Rectal smooth muscle tissue (tissue), 1 donor: ENCODE data around the gene RTF2.

Experiments
- H3K27ac ChIP-seq: one replicate; pipeline ENCODE4 v1.7.0; 2013; ENCODE audit warnings: low read depth, low read length, inconsistent platforms
- H3K27me3 ChIP-seq: one replicate; pipeline ENCODE4 v1.7.0; 2013; ENCODE audit warnings: low read length; ENCODE audit not compliant: control insufficient read depth, insufficient read depth
- H3K36me3 ChIP-seq: one replicate; pipeline ENCODE4 v1.7.0; 2013; ENCODE audit warnings: low read length; ENCODE audit not compliant: control insufficient read depth, insufficient read depth
- H3K4me1 ChIP-seq: one replicate; pipeline ENCODE4 v1.7.0; 2013; ENCODE audit warnings: low read length; ENCODE audit not compliant: control insufficient read depth, insufficient read depth
- H3K4me3 ChIP-seq: one replicate; pipeline ENCODE4 v1.7.0; 2013; ENCODE audit warnings: low read length
- H3K9ac ChIP-seq: one replicate; pipeline ENCODE4 v1.7.0; 2013; ENCODE audit warnings: low read length

RTF2 gene, protein sequence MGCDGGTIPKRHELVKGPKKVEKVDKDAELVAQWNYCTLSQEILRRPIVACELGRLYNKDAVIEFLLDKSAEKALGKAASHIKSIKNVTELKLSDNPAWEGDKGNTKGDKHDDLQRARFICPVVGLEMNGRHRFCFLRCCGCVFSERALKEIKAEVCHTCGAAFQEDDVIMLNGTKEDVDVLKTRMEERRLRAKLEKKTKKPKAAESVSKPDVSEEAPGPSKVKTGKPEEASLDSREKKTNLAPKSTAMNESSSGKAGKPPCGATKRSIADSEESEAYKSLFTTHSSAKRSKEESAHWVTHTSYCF

DNA sequence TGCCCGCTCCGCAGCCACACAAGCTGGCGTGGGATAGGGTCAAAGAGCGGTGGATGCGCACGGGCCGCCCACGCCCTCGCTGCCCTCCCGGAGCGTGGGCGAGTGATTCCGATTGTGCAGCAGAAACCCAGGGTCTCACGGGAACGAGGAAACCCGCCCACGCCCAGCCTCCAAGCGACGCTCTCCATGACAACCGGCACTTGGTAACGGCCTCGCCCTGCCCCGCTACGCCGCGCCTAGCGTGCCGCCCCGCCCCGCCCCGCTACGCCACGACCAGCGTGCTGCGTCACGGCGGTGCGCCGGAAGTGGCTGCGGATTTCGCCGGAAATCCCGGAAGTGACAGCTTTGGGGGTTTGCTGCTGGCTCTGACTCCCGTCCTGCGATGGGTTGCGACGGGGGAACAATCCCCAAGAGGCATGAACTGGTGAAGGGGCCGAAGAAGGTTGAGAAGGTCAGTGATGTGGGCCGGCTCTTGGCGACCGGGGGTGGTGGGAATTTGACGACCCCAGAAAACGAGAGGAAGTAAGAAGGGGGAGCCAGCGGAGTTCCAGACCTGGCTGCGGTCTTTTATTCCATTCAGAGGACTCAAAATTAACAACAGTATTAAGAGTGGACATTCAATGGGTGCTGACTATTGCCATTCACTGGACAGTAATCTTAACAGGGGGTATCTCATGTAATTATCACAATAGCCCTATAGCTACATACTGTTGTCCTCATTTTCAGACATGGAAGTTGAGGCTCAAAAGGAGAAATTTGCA is at the start of gene RTF2:
Gene RTF2, plus strand, starts transcription at position 312 of the 761 bp plus-strand sequence. Its CDS starts 71 bp downstream, at position 383.
- no peaks in the 10 kb centered on the region for H3K36me3 ChIP-seq
- peaks cover 9% of the 10 kb centered on the region for H3K4me1 ChIP-seq
- H3K27ac ChIP-seq = peak within 1 kb of the TSS; percentile 80
- no peaks in the 10 kb centered on the region for H3K27me3 ChIP-seq
- H3K4me3 ChIP-seq = peak within 1 kb of the TSS; percentile 88
- H3K9ac ChIP-seq = peak within 1 kb of the TSS; percentile 61

DNA sequence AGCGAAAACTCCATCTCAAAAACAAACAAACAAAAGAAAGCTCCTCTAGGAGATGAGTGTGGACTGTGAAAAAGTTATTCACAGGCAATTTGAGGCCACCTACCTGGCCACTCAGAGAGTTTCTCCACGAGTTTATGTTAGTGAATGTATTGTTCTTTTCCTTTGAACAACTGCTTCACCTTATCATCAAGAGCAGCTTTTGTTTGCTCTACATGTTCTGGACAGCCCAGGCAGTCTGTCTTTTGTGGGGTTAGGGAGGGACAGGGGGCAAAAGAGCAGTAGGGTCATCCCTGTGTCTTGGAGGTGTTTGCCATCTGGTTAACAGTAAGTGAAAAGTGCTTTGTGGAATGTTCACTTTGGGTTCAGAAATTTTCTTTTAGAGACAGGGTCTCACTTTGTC is 48.4 kb upstream of the RTF2 start:
- Histone ChIP-seq H3K4me1 (no peaks in the 10 kb centered on the region), H3K27me3 (no peaks in the 10 kb centered on the region), H3K36me3 (peaks cover 2% of the 10 kb centered on the region), H3K4me3 (no peak overlapping the region), H3K27ac (no peak overlapping the region), H3K9ac (no peak overlapping the region)

DNA sequence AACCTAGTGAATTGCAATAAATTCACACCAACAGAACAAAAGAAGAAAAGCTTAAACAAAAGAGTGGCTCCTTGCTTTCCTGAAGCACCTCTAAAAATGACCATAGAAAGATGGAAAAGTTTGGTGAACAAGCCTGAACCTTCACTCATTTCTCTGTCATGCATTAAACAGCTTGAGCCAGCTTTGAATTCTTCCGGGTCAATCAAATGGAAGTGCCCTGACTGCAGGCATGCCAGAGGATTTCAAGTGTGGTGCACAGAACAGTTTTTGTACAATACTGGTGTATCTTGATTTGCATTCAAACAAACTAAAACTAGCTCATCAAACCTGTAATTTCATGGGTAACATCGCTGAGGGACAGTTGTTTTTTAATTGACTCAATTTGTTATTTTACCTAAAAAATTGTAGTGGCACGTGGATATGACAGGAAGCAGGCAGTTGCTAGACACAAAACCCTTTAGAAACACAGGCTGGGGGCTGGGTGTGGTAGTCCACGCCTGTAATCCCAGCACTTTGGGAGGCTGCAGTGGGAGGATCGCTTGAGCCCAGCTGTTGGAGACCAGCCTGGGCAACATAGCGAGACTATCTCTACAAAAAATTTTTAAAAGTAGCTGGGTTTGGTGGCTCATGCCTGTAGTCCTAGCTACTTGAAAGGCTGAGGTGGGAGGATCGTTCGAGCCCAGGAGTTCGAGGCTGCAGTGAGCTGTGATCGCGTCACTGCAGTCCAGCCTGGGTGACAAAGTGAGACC is 47.3 kb upstream of the RTF2 start:
- Histone ChIP-seq H3K27ac (no peak overlapping the region), H3K9ac (no peak overlapping the region), H3K36me3 (no peaks in the 10 kb centered on the region), H3K4me3 (no peak overlapping the region), H3K4me1 (no peaks in the 10 kb centered on the region), H3K27me3 (no peaks in the 10 kb centered on the region)

DNA sequence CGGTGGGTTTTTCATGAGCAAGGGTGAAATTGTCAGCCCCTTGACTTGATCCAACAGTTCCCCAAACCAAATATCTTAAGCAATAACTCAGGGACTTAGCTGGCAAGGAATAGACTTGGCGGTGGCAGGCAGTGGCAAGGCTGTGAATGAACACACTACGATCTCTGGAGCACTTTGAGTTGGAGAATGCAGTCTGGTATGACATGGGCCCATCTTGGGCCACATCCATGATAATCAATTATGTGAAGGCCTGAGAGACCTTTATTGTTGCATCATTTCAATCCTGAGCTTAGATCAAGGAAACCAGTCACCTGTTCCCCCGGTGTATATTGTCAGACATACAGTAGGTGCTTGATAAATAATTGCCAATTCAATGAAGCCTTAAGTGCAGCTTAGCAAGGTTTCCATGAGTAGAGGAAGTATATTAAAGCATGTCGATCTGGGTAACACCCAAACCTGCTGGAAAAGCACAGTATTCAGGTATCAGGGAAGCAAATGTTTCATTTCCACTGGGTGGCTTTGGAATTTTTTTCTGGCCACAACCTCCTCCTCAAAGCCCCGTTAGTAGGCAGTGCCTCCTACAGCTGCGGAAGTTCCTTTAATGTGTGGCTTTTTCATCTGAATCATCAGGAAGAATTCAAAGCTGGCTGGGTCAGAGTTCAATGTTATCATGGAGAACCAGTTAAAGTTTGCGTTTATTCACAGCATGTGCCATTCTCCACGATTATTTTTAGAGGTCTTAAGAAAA is 46.2 kb upstream of the RTF2 start:
- no peak overlapping the region for H3K9ac ChIP-seq
- H3K27ac ChIP-seq = no peak overlapping the region
- H3K27me3 ChIP-seq = no peaks in the 10 kb centered on the region
- no peaks in the 10 kb centered on the region for H3K4me1 ChIP-seq
- no peaks in the 10 kb centered on the region for H3K36me3 ChIP-seq
- no peak overlapping the region for H3K4me3 ChIP-seq

DNA sequence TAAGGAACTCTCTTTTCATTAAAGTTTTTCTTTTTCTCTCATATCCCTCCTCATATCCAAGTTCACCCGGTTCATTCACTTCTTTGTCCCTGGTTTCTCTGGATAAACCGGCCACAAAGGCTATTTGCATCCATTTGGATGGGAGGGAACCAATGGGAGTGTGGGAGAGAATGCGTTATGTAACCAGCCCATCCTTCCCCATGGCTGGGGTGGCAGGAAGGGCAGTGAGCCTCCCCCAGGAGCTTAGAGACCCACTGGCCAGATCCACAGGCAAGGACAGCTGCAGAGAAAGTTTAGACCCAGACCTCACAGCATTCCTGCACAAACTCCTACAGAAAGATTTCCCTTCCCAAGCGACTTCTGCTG is 45.6 kb upstream of the RTF2 start:
- Histone ChIP-seq H3K27me3 (no peaks in the 10 kb centered on the region), H3K4me3 (no peak overlapping the region), H3K27ac (no peak overlapping the region), H3K9ac (no peak overlapping the region), H3K36me3 (no peaks in the 10 kb centered on the region), H3K4me1 (no peaks in the 10 kb centered on the region)

DNA sequence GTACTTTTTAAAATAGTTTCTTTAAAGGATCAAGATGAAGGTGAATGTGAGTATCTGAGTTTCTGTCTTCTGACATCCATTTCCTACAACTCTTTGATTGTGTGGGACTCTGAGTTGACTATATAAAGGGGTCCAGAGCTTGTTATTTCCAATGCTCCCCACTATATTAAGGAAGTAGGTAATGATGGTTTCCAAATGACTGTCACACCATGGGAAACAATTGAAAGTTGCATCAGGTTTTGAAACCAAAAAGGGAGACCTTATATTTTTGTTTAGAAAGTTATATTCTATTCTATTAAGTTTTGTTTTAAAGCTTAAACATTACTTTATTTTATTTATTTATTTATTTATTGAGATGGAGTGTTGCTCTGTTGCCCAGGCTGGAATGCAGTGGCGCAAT is 45.2 kb upstream of the RTF2 start:
- H3K9ac ChIP-seq = no peak overlapping the region
- no peaks in the 10 kb centered on the region for H3K36me3 ChIP-seq
- H3K4me1 ChIP-seq = no peaks in the 10 kb centered on the region
- no peak overlapping the region for H3K27ac ChIP-seq
- H3K4me3 ChIP-seq = no peak overlapping the region
- H3K27me3 ChIP-seq = no peaks in the 10 kb centered on the region

DNA sequence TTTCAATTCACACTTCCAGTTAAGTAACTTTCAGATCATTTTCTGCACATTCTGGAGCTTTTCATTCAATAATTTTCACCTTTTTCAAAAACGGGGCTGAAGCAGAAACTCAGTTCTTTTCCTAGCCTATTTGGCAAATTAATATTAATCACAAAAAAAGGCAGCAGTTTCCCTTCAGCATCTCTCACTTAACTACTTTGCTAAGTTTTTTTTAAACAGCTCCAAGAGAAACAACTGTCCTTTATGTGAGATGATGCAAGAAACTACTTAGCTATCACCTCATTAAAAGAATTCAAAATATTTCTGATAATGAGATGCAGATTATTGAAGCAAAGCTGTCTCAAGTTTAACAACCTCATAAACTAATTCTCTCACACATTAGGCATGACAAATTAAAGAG is 44.5 kb upstream of the RTF2 start:
- no peak overlapping the region for H3K27ac ChIP-seq
- H3K4me3 ChIP-seq = no peak overlapping the region
- no peaks in the 10 kb centered on the region for H3K36me3 ChIP-seq
- no peak overlapping the region for H3K9ac ChIP-seq
- no peaks in the 10 kb centered on the region for H3K4me1 ChIP-seq
- H3K27me3 ChIP-seq = no peaks in the 10 kb centered on the region

DNA sequence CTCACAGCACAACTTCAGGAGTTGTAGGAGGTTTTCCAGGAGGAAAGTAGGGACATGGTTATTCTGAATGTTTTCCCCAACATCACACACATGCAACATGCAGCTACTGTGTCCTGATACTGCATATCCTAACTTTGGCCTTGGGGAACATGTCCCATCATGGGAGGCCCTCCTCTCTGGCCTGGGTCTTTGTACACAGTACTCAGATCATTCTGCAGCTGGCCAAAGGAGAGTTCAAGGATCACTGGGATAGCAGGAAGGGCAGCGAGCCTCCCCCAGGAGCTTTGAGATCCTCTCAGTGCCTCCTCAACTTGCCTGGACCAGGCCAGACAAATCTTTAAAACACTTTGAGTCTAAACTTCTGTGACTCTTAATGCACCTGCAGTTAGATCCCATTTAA is 43.5 kb upstream of the RTF2 start:
- H3K4me3 ChIP-seq = no peak overlapping the region
- H3K27me3 ChIP-seq = no peaks in the 10 kb centered on the region
- H3K27ac ChIP-seq = no peak overlapping the region
- H3K4me1 ChIP-seq = no peaks in the 10 kb centered on the region
- H3K9ac ChIP-seq = no peak overlapping the region
- no peaks in the 10 kb centered on the region for H3K36me3 ChIP-seq

DNA sequence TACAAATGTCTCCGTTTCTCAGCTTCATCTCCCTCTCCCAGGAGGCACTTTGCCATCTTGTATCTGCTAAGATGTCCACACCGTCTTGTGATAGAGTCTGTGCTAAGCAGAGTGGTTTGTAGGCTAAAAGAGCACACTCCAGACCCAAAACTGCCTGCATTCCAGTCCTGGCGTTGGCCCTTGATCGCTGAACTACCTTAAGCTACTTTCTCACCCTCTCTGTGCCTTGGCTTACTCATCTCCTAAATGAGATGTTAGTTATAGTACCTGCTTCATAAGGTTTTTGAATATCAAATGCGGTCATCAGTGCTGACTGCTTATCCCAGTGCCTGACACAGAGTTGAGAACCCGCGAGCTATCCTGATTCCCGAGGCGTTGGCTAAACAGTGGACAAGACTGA is 42.4 kb upstream of the RTF2 start:
- Histone ChIP-seq H3K27ac (no peak overlapping the region), H3K4me3 (no peak overlapping the region), H3K9ac (no peak overlapping the region), H3K27me3 (no peaks in the 10 kb centered on the region), H3K4me1 (no peaks in the 10 kb centered on the region), H3K36me3 (no peaks in the 10 kb centered on the region)

DNA sequence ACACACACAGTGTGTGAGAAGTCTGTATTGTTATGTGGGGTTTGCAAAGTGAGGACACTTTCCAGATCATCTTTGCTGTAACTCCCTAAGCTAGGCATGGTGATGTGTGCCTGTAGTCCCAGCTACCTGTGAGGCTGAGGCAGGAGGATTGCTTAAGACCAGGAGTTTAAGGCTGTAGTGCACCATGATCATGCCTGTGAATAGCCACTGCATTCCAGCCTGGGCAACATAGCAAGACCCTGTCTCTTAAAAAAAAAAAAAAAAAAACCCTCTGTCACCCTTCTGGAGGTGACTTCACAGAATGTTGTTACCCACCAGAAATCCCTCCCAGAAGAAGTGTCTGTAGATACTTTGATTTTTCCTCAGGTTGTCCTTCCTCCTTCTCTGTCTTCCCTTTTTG is 41.5 kb upstream of the RTF2 start:
- no peak overlapping the region for H3K27ac ChIP-seq
- H3K4me1 ChIP-seq = no peaks in the 10 kb centered on the region
- no peaks in the 10 kb centered on the region for H3K27me3 ChIP-seq
- no peak overlapping the region for H3K4me3 ChIP-seq
- H3K9ac ChIP-seq = no peak overlapping the region
- no peaks in the 10 kb centered on the region for H3K36me3 ChIP-seq

DNA sequence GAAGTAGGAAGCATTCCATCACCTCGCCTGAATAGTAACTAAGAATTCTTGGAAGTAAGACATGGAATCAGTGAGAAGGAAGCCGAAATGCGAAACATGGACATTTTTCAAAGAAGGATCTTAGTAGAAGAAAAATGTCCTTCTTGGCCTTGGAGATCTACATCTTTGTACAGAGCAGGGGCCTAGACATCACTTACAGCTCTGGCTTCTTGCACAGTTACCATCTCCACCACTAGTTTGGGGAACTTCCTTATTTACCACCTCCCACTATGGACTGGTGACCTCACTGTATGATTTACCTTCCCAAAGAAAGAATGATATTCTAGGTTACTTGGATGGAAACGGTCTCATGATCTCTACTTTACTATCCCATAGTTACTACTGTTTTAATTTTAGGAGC is 40.6 kb upstream of the RTF2 start:
- Histone ChIP-seq H3K36me3 (no peaks in the 10 kb centered on the region), H3K27ac (no peak overlapping the region), H3K4me3 (no peak overlapping the region), H3K4me1 (no peaks in the 10 kb centered on the region), H3K27me3 (no peaks in the 10 kb centered on the region), H3K9ac (no peak overlapping the region)

DNA sequence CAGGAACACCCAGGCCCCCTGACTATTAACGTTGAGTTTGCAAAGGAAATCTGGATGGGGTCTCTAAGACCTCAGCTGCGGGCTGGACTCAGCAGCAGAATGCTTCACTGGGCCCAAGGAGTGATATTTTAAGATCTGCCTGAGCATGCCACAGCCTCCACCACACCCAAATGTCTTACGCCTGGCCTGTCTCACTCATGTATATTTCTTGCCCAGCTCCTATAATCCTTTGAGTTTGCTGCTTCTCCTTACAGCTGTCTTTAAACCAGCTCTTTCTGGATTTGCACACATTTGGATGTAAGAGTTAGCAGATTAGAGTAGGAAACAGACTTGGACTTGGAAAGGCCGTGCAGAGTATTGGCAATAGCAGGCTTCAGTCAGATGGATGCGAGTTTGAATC is 40.0 kb upstream of the RTF2 start:
- Histone ChIP-seq H3K4me1 (no peaks in the 10 kb centered on the region), H3K27ac (no peak overlapping the region), H3K36me3 (no peaks in the 10 kb centered on the region), H3K27me3 (no peaks in the 10 kb centered on the region), H3K4me3 (no peak overlapping the region), H3K9ac (no peak overlapping the region)
